ENCODE results near the gene EGR4.

DNA sequence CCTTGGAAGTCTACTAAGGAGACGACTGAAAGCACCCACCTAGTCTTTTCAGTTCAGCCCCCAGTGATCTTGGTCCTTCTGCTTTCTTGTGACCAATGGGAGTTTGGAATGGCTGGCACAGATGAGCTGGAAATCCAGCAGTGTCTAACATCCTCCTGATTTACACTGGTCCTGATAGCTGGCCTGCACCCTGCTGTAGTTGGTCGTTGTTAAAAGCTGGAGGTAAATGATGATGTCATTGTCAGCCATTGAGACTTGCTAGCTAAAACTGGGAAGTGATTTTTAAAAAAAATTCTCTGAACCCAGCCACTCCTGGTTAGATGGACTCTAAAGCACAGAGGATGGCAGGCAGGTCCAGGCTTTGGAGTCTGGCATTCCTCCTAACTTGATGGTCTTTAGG is 39.9 kb downstream of the EGR4 start:
- TF ChIP-seq CTCF (conservative IDR thresholded peaks at IDR 0.05; ENCODE audit: low read depth in 2 of 2) (no peak), EZH2 (IDR thresholded peaks at IDR 0.05; ENCODE audit: low read depth, unreplicated experiment) (no peak)

Data from GM23338 (cell line).